Skeletal muscle satellite cell (primary cell): ENCODE results near the gene RPAP3.

Source experiments
- H3K27me3 ChIP-seq: 2 replicates; pipeline ENCODE4 v1.7.0; 2013; ENCODE audit warnings: low read length; ENCODE audit not compliant: control insufficient read depth, insufficient read depth
- H3K36me3 ChIP-seq: 2 replicates; pipeline ENCODE4 v1.7.0; 2013; ENCODE audit warnings: mild to moderate bottlenecking, control low read depth, low read length; ENCODE audit not compliant: insufficient read depth
- H3K4me1 ChIP-seq: 2 replicates; pipeline ENCODE4 v1.7.0; 2013; ENCODE audit warnings: low read length; ENCODE audit not compliant: control insufficient read depth, insufficient read depth
- H3K4me2 ChIP-seq: 2 replicates; pipeline ENCODE4 v1.7.0; 2013; ENCODE audit warnings: mild to moderate bottlenecking, low read length
- H3K4me3 ChIP-seq: 2 replicates; pipeline ENCODE4 v1.7.0; 2013; ENCODE audit warnings: low read length
- H3K9ac ChIP-seq: 2 replicates; pipeline ENCODE4 v1.7.0; 2013; ENCODE audit warnings: mild to moderate bottlenecking, low read depth, low read length, moderate library complexity
- H3K9me3 ChIP-seq: replicated peaks from 2 replicates; pipeline ENCODE4 v1.7.0; 2013; ENCODE audit warnings: mild to moderate bottlenecking, control low read depth, low read length

Gene RPAP3

DNA sequence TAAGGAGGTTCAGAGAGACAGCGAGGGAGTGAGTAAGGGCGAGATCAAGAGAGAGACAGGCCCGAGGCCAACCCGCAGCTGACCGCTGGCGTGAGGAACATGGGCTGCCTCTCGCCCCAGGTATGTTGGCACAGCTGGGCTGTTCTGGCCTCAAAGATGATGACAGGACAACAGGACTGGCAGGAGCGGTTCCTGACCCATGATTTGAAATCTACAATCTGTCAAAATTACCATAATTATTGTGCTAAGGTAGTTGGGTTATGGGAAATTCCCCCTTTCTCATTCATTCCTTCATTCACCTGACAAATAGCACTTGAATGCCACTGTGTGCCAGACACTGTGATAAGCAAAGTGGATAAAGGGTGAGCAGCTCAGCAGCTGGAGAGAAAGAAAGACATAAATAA, 24.5 kb upstream of the RPAP3 start:
- H3K4me2 ChIP-seq = peak overlapping the region; percentile 2
- no peaks in the 10 kb centered on the region for H3K36me3 ChIP-seq

DNA sequence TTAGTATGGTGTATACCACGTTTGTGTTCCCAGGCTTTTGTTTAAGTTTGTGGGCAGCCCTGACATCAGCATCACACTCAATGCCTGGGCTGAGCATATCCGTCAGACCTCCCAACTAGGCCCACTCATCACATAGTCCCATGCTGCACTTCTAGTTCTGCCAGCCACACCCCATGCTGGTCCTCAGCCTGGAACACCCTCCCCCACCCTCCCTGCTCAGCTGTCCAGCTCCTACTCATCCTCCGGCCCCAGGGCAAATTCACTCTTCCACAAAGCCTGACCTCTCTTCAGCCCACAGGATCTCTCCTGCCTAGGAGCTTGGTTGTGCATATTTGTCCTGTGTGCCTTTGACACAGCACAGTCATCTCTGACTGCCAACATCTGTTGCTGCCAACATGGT, 23.4 kb upstream of the RPAP3 start:
- no peaks in the 10 kb centered on the region for H3K36me3 ChIP-seq
- H3K27me3 ChIP-seq = no peaks in the 10 kb centered on the region
- no peaks in the 10 kb centered on the region for H3K9me3 ChIP-seq
- H3K9ac ChIP-seq = no peak overlapping the region
- peaks cover 34% of the 10 kb centered on the region for H3K4me1 ChIP-seq
- no peak overlapping the region for H3K4me3 ChIP-seq
- H3K4me2 ChIP-seq = peak overlapping the region; percentile 31

More for the DNA sequence above, 24.5 kb upstream of the RPAP3 start:
- Histone ChIP-seq H3K27me3 (no peaks in the 10 kb centered on the region), H3K4me1 (peaks cover 40% of the 10 kb centered on the region), H3K9ac (no peak overlapping the region), H3K4me3 (no peak overlapping the region), H3K9me3 (no peaks in the 10 kb centered on the region)

DNA sequence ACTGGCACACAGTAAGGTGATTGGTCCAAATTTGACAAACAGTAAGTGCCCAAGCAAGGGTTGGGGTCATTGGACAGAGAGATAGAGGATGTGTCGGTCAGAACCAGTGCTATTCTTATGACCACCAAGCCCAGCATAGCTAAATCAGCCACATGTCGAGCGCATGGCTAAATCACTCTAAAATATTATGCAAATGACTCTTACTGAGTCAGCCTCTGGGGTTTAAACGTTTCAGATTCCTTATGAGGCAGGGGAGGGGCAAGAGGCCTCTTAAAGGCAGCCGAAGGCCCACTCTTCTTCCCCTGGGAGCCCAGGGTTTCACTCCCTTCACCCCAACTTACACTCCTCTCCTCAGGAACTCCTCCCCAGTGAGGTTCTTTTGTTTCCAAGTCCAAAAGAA, 20.1 kb upstream of the RPAP3 start:
- Histone ChIP-seq H3K27me3 (no peaks in the 10 kb centered on the region), H3K4me3 (no peak overlapping the region), H3K36me3 (no peaks in the 10 kb centered on the region), H3K4me1 (peaks cover 34% of the 10 kb centered on the region), H3K9me3 (no peaks in the 10 kb centered on the region), H3K4me2 (peak overlapping the region; percentile 34), H3K9ac (no peak overlapping the region)

DNA sequence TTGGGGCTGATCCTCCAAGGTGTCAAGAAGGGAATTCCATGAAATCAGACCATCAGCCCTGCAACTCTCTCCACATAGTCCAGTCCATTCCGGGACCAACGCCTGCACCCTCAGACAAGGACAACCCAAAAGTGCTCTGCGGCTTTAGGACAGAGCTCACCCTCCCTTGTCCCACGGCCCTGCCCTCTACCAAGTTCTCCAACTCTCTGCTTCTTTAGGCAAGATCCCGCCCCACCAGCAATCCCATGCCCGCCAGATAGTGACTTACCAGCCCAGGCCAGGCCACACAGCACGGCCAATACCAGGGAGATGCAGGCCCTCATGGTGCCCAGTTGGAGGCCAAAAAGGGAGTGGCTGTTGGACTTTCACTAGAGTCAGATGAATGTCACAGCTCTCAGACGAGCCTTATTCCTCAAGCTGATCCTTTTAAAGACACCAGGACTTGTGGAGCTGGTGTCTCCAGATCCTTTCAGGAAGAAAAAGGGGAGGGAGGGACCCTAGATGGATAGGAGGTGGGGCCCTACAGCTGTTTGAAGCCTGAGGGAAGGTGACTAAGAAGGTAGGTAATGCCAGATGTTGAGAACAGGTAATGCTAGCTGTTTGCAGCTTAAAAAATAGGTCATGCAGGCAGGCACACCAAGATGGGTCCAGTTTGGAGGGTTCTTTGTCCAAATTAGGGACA, 19.4 kb upstream of the RPAP3 start, which contains the start of gene ENDOU:
TSS of gene ENDOU (minus strand) at position 400 of the 682 bp plus-strand sequence. CDS start at position 323, 77 bp downstream.
- no peaks in the 10 kb centered on the region for H3K27me3 ChIP-seq
- H3K4me1 ChIP-seq = peaks cover 27% of the 10 kb centered on the region
- H3K4me2 ChIP-seq = peak within 1 kb of the TSS; percentile 34
- H3K36me3 ChIP-seq = no peaks in the 10 kb centered on the region
- no peaks in the 10 kb centered on the region for H3K9me3 ChIP-seq
- no peak within 1 kb of the TSS for H3K9ac ChIP-seq
- H3K4me3 ChIP-seq = no peak within 1 kb of the TSS

DNA sequence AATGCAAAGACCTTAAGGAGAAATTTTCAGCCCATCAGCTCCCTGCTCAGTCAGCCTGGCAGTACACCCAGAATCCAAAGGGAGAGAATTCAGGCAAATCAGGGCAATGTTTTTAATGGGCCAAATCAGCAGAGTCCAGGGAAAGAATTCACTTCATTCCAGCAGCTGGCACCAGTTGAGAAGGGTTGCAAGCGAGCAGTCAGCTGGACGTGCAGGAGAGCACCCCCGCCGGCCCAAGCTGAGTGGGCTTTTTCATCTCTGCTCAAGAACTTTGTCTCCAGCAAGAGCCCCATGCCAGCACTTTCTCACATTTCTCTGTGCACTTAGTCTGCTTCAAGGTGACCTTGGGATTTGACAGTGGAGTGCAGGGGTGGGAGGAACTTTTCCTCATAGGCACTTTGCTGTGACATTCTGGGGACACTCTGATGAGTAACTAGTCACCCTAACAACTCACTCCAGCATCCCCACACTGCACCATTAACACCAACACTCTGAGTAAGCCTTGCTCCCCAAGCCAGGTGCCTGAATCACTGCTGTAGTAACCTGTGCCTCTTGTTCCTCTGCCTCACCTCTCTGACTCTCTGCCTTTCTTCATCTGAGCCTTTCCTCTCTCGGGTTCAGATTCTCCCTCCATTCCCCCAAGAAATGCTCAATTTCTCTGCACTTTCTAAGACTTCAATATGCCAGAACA, 17.3 kb upstream of the RPAP3 start:
- Histone ChIP-seq H3K4me2 (no peak overlapping the region), H3K9ac (no peak overlapping the region), H3K4me1 (peaks cover 11% of the 10 kb centered on the region), H3K27me3 (no peaks in the 10 kb centered on the region), H3K9me3 (no peaks in the 10 kb centered on the region), H3K36me3 (no peaks in the 10 kb centered on the region), H3K4me3 (no peak overlapping the region)

DNA sequence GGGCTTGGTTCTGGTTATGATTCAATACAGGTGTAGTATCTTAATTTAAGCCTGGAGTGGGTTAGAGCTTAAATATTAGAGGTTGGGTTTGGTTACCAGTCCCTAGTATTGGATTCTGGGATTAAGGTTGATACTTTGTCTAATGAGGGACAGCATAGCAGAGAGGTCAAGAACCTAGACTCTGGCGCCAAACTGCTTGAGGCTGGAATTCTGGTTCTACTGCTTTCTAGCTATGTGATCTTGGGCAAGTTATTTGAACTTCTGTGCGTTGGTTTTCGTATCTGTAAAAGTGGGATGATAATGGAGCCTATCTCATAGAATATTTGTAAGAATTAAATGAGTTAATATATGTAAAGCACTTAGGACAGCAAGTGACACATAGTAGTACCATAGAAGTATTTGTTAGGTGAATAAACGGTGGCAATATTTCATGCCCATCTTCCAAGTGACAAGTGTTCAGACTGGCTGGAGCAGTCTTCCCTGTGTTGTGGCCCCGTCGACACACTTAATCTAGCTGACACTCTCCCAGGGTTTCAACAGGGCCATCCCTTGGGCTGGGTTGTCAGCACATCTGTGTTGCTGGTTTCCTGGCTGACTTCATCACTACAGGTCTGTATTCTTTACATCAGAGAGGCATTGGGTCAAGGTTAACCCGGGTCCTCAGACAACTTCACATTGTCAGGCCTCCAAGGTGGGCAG, 16.5 kb upstream of the RPAP3 start:
- no peak overlapping the region for H3K4me2 ChIP-seq
- H3K36me3 ChIP-seq = no peaks in the 10 kb centered on the region
- no peak overlapping the region for H3K9ac ChIP-seq
- H3K27me3 ChIP-seq = no peaks in the 10 kb centered on the region
- no peak overlapping the region for H3K4me3 ChIP-seq
- H3K4me1 ChIP-seq = peaks cover 18% of the 10 kb centered on the region
- no peaks in the 10 kb centered on the region for H3K9me3 ChIP-seq

DNA sequence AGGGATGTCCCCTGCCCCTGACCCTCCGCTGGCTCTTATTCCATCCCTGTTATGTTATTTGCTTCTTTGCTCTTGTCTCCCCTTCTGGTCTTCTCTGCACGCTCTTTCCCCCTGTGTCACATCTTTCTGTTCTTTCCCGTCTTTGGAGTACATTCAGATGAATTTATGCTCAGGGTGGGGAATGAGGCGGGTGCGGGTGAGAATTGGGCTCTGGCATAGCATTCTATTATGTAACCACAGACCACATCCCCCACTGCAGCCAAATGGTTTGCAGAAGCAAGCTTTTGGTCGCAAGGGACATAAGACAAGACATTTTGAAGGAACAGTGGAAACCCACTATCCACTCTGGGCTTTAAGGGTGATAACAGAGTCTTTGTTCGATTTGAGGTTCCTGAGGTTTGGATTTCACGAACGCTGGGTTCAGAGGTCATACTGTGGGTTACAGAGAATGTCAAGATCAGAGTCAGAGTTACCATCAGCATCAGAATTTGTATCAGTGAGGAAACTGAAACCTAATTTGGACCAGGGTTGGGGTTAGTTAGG, 15.7 kb upstream of the RPAP3 start:
- Histone ChIP-seq H3K9me3 (no peaks in the 10 kb centered on the region), H3K27me3 (no peaks in the 10 kb centered on the region), H3K36me3 (no peaks in the 10 kb centered on the region), H3K4me1 (peaks cover 20% of the 10 kb centered on the region), H3K4me2 (no peak overlapping the region), H3K4me3 (no peak overlapping the region), H3K9ac (no peak overlapping the region)

DNA sequence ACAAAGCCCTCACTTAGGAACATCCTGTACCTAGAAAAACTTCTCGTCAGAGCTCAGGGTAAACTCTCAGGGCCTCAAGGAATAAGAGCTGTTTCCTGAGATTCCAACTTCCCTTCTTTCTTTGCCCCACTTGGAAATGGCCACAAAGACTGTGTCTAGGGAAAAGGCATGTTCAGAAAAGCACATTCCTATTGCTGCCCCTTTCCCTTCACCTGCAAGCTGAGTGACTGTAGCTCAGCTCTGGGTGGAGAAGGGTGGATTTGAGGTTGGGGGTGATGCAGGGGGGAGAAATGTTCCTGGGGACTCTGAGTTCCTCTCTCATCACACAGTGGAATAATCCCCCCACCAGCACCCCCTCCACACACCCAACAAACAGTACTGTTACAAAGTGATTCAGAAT, 12.7 kb upstream of the RPAP3 start:
- Histone ChIP-seq H3K9ac (no peak overlapping the region), H3K4me3 (no peak overlapping the region), H3K4me1 (peaks cover 14% of the 10 kb centered on the region), H3K27me3 (no peaks in the 10 kb centered on the region), H3K36me3 (no peaks in the 10 kb centered on the region), H3K9me3 (no peaks in the 10 kb centered on the region), H3K4me2 (no peak overlapping the region)

DNA sequence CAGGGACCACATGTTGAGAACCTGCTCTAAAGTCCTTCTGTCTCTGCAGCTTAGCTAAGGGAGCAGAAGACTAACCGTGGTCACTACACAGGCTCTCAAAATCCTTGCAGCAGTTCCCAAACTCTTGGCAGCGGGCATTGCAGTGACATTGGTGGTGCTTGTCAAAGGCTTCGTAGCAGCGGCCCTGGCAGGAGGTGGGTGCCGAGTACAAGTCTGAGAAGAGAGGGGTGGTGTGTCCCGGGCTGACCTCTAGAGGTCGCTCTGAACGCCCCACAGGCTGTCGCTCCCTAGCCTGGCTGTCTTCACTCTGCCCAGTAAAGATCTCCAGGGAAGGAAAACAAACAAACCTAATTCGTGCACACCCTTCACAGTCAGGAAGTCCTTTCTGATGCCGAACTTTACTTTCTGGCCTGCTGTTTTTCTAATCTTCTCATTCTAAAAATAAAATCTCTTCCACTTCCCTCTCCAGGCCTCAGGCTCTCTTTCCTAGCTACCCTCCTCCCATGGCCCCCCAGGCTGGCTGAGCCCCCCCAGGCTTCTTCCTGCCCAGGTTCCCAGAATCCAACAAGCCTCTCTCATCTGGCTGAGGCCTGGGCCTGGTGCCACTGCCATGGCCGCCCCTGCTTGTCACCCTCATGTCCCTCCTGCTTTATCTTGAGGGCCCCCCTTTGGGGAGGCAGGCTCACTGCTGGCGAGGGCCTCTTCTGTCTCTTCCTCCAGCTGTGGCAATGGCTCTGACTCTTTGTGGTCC, 11.8 kb upstream of the RPAP3 start:
- Histone ChIP-seq H3K27me3 (no peaks in the 10 kb centered on the region), H3K4me1 (peaks cover 14% of the 10 kb centered on the region), H3K4me2 (peak overlapping the region; percentile 41), H3K36me3 (no peaks in the 10 kb centered on the region), H3K9ac (peak overlapping the region; percentile 74), H3K4me3 (no peak overlapping the region), H3K9me3 (no peaks in the 10 kb centered on the region)

DNA sequence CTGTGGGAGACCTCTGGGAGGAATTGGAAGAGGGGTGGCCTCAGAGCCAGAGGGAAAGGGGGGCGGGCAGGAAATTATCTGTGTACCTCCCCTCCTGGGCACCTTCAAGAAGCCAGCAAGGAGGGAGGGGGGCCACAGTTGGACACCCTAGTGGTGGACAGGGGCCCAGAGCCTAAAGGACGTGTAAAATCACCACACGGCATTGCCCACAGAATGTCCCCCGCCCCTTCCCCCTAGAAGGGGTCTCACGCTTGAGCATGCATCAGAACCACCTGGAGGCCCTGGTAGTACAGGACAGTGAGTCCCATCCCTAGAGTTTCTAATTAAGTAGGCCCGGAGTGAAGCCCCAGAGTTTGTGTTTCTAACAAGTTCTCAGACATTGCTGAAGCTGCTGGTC, 11.2 kb upstream of the RPAP3 start:
- Histone ChIP-seq H3K4me3 (no peak overlapping the region), H3K27me3 (no peaks in the 10 kb centered on the region), H3K36me3 (no peaks in the 10 kb centered on the region), H3K4me2 (peak overlapping the region; percentile 41), H3K9me3 (no peaks in the 10 kb centered on the region), H3K9ac (no peak overlapping the region), H3K4me1 (peaks cover 14% of the 10 kb centered on the region)
